Fibroblast of peridontal ligament (primary cell): ENCODE measurements around the gene PEMT.

Experiments used
- DNase-seq: peaks from one replicate; pipeline ENCODE4 v3.0.0-alpha.2; 2010; ENCODE audit errors: extremely low read depth

PEMT gene

GRCh38 chr17:17553217-17554195 is 38.0 kb downstream of the PEMT start:
- no peak for DNase-seq

GRCh38 chr17:17552351-17553216 is 38.9 kb downstream of the PEMT start:
- DNase-seq = no peak

GRCh38 chr17:17551361-17551760 is 40.1 kb downstream of the PEMT start:
- no peak for DNase-seq

- no peak for DNase-seq
These were observed 41.7 kb downstream of the PEMT start for GRCh38 chr17:17549732-17550366.

- no peak for DNase-seq
These were observed 43.5 kb downstream of the PEMT start for GRCh38 chr17:17548044-17548443.

- DNase-seq = no peak
These were observed 44.2 kb downstream of the PEMT start for GRCh38 chr17:17547210-17547764.

GRCh38 chr17:17546399-17547185 is 44.9 kb downstream of the PEMT start:
- no peak for DNase-seq

GRCh38 chr17:17545984-17546383 is 45.5 kb downstream of the PEMT start:
- DNase-seq = no peak

GRCh38 chr17:17545031-17545820 is 46.3 kb downstream of the PEMT start:
- DNase-seq = peak; percentile 62

GRCh38 chr17:17542906-17543635 is 48.4 kb downstream of the PEMT start:
- DNase-seq = no peak

- DNase-seq = no peak
These were observed 49.9 kb downstream of the PEMT start for GRCh38 chr17:17541640-17542001.

GRCh38 chr17:17540935-17541639 is 50.4 kb downstream of the PEMT start:
- no peak for DNase-seq

GRCh38 chr17:17540278-17540906 is 51.1 kb downstream of the PEMT start:
- DNase-seq = no peak

- DNase-seq = no peak
These were observed 51.9 kb downstream of the PEMT start for GRCh38 chr17:17539591-17539990.

- DNase-seq = no peak
These were observed 52.8 kb downstream of the PEMT start for GRCh38 chr17:17538417-17539391.

GRCh38 chr17:17537311-17538099 is 54.0 kb downstream of the PEMT start:
- DNase-seq = no peak
